GM18502 (cell line): ENCODE measurements around the gene CSAD.
"Not testable (repeated sequence)": the region's sequence is repeated elsewhere in the genome, so short reads cannot be mapped to it uniquely, and the experiment has no call there.

Experiments used
- ATAC-seq: cut with Tn5 transposase; IDR thresholded peaks from one replicate; pipeline ENCODE4 v1.9.1; 2021; ENCODE audit warnings: mild to moderate bottlenecking; ENCODE audit not compliant: unreplicated experiment, poor library complexity

The CSAD gene

DNA sequence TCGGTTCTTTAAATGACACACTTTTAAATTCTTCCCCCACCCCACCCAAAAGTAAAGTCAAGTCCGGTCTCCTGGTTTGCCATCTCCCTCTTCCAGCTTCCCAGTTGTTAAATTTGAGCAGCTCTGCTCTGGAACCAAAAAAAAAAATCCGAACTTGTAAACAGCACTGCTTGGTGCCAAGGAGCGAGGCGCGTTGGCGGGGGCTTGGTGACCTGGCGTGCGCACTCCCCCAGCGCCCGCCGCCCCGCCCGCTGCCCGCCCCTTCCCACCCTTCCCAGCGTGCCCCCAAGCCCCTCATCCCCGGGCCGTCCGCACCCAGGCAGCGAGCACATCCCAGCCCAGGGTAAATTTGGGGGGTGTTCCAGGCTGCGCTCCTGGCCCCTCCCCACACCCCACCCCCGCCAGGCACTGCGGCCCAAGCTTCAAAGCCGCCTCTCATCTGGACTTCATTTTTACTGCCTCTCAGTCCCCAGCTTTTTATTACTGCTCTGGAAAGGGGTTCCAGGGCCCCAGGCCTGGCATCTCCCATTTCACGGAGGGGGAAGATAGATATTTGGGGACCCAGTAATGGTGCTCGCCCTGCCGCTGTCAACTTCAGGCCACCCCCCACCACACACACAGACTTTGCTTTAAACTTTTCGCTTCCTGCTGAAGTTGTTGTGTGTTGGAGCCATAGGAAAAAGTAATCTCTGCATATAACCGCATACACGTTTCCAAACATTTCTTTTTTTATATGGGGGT, 38.0 kb upstream of the CSAD start:
- no peak for ATAC-seq

DNA sequence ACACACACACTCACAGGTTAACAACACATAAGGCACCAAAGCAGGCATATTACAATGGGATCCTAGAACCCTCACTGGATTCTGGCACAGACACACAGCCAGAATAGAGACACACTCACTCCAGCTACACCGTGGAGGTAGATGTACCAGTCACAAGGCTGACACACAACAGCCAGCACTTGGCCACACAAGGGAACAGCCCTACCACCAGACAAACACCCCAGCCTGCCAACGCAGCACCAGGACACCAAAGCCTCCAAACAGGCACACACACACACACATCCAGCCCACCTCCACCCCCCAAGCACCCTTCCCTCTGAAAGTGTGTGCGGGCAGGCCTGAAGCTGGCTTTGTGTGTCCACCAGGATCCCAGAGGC, 37.2 kb upstream of the CSAD start:
- no peak for ATAC-seq

- ATAC-seq: no peak
Measured at GRCh38 chr12:53217051-53217930, 36.6 kb upstream of the CSAD start.

DNA sequence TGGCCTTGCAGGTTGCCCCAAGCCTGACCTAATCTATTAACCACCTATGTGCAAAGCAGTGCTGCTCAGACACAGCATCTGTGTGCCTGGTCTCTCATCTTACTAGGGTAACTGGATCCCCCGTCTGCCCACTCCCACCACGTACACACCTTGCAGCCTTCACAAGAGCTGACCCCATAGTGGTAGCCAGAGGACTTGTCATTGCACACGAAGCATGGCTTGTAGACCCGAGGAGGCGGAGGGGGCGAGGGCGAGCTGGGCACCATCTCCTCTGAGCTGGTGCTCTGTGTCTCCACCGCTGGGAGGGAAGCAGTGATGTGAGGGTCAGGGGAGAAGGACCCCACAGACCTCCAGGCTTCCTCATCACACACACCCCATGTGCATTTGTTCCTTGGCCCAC, 34.8 kb upstream of the CSAD start:
- ATAC-seq: no peak

DNA sequence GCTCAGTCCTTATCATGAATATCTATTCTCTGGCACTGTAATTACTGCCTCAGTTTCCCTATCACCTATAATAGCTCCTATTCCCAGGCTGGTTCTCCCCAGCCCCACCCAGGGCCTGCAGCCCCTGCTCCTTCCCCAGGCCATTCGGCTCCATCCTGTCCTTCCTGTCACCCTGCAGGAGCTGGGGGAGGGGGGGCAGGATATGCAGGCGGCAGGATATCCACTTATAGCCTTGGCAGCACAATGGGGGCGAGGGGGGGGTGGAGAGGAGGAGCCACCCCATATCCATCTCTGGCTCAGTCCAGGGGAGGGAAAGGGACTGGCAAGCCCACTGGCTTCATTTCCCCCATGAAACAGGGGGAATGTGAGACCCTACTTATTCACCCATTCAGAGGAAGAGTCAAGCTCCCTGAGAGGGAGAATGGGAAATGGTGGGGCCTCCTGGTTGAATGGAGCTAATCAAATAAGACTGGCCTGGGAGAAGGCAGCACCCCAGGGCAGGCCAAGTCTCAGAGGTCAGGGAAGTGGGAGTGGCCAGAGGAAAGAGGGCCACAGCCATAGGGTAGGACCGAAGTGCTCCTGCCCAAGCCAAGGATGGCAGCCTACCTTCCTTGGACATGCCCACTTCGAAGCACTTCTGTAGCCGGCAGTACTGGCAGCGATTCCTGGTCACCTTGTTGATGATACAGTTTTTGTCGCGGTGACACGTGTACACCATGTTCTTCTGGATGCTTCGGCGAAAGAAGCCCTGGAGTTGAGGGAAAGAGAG, 34.1 kb upstream of the CSAD start:
- ATAC-seq: no peak

- no peak for ATAC-seq
Measured at GRCh38 chr12:53214221-53214620, 33.5 kb upstream of the CSAD start.

- ATAC-seq: peak; percentile 39
Measured at GRCh38 chr12:53213348-53213747, 32.6 kb upstream of the CSAD start.

DNA sequence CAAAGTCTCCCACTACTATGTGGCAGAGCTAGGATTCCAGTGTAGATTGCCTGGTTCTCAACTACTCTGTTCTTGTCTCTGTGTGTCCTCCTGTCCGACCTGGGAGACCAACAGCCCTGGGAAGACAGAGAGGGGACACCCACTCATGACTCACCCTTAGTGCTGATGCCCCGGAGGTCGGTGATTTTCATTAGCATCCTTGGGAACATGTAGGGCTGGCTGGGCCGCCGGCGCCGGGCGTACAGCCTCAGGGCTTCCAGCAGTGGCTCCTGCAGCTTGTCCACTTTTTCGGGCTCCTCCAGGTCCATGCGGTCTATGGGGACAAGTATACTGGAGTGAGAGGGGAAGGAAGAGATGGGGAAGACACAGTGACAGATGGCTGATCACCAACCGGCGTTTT, 32.2 kb upstream of the CSAD start:
- ATAC-seq: no peak

DNA sequence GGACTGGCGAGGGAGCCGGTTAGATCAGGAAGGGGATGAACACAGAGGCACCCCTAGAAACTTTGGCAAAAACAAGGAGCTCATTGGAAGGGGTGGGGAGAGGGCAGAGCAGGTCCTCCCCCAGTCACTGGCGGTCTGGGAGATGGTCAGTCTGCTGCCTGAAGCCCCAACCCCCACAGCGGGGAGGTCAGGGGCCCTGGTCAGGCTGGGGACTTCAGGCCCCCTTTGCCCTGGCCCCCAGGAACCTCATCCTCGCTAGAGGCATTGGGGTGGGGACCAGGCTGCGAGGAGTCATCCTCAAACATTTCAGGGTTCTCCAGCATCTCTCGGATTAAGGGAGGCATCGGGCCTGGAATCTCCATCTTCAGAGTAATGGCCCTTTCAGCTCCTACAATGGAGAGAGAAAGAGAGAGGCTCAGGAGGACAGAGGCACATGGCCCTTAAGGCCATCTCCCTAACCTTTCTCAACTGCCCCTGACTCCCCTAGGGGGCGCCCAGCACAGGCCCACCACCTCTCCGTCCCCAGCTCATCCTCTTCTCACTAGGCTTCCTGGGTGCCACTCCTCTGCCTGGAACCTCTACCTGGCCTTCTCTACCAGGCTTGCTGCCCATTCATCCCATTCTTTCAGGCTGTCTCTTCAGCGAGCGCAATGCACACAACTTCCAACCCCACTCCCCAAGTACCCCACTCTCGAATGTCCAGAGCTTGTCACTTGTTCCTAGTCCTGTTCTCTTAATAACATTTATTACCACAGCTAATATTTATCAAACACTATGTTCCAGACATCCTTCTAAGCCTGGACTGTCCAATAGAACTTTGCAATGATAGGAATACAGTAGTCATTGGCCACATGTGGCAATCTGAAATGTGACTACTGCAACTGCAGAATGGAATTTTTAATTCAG, 31.0 kb upstream of the CSAD start:
- no peak for ATAC-seq

DNA sequence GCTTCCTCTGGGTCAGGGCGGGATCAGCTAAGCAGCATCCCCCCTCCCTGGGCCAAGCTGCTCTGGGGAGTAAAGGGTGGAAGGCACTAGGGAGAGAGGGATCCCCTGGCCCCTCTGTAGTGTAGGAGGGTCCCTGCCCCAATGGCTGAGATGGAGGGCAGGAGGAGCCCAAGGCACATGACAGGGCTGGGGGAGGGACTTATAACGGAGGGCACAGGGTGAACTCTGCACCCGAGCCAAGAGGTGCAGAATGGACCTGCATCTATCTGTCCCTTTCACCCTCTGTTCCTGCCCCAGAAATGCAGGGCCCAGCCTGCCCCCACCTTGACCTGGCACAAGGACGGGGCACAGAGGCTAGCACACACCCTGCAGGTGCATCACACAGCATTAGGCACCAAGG, 30.1 kb upstream of the CSAD start:
- ATAC-seq: no peak

DNA sequence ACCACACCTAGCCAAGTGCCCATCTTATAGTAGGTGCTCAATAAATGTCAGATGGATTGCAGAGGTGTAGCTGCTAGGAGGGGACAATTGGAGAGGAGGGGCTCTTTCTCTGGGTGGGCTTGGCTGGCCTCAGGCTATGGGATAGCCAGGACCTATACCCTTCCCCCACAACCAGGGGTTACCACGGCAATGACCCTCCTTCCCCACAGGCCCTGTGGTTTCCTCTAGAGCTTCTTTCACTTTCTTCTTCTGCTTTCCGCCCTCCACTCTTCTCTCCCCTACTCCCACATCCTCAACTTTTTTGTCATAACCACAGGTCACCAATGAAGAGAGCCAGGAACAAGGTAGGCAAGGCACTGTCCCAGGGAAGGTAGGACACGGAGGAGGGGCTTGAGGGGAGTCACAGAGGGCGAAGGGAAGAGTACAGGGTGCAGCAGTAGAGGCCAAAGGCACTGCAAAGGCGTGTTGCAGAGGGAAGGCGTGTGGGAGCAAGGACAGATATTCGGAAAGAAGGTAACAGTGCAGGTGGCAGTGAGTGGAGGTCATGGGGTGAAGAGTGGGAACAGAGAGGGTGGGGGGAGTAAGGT, 28.2 kb upstream of the CSAD start:
- ATAC-seq: peak; percentile 39

GRCh38 chr12:53208435-53208834, 27.7 kb upstream of the CSAD start:
- no peak for ATAC-seq

DNA sequence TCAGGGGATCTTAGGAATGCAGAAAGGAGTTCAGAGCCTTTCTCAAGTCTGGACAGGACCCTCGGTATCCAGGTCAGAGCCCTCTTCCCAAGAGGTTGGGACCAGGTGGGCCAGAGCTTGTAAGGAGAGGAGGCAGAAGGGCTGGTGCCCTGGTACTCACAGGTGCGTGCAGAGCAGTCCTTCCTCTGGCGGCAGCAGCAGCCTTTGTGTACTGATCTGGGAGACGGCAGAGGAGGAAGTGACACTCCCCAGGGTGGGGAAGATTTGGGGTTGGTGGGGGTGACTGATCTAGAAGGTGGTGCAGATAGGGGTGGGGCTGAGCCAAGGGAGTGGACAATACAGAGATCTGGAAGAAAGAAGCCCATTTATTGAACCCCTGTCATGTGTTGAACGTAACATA, 26.3 kb upstream of the CSAD start, which contains the start of gene ITGB7:
Gene ITGB7, minus strand, starts transcription at position 210 of the 400 bp plus-strand sequence. CDS start 6,808 bp downstream, outside the sequence.
- peak; percentile 53 for ATAC-seq

GRCh38 chr12:53205747-53206419, 25.2 kb upstream of the CSAD start:
- peak; percentile 75 for ATAC-seq

GRCh38 chr12:53204351-53204750, 23.6 kb upstream of the CSAD start:
- ATAC-seq: no peak

- ATAC-seq: not testable (repeated sequence)
Measured at GRCh38 chr12:53202316-53202715, 21.6 kb upstream of the CSAD start.

DNA sequence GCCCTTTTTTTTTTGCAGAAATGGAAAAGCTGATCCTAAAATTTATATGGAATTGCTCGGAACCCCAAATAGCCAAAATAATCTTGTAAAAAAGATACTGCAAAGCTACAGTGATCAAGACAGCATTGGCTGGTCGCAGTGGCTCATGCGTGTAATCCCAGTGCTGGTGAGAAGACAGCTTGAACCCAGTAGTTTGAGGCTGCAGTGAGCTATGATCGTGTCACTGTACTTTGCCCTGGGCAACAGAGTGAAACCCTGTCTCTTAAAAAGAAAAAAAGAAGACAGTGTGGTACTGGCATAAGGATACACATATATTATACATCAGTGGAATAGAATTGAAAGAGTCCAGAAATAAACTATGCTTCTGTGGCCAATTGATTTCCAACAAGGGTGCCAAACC, 20.9 kb upstream of the CSAD start:
- no peak for ATAC-seq

DNA sequence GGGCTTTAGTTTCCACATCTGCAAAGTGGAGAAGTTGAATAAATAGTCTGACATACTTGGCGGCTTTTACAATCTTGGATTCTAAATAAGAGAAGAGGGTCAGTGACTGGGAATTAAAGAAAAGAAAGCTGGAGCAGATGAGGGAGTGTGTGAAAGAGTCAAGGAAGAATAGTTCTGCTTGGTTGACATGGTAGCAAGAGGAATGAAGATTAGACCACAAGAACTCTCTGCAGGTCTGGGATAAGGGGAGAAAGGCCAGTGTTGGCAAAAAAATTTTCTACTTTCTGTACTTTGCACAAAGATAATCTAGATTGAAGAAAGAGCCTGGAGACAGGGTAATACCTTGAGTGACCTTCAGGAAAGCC, 20.4 kb upstream of the CSAD start:
- no peak for ATAC-seq
